NCI-H510A (cell line): ENCODE results near the gene TMEM37.

ENCODE experiments used
- DNase-seq: peaks from one replicate; lab custom pipeline; 2025; lab: John Stamatoyannopoulos, UW

The TMEM37 gene

GRCh38 chr2:119455066-119455718 lies 23.5 kb downstream of the TMEM37 start:
- DNase-seq, result no peak

DNA sequence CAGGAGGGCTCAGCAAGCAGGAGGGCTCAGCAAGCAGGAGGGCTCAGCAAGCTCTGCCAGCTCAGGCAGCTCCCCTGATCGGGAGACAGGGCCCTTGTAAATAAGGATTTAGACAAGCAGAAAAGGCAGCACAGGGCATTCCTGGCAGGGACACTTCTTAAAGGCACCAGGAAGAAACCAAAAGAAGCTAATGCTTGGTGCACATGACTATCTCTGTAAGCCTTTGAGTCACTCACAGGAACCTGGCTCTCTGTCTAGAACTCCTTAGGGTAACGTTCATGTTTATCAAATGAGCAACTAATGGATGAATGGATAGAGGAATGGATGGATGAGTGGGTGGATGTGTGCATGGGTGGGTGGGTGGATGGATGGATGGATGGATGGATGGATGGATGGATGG lies 28.4 kb downstream of the TMEM37 start:
- no peak for DNase-seq

- DNase-seq, result no peak
These were observed 30.2 kb downstream of the TMEM37 start for GRCh38 chr2:119461811-119462210.

GRCh38 chr2:119462574-119462973 lies 30.9 kb downstream of the TMEM37 start:
- DNase-seq, result no peak

DNA sequence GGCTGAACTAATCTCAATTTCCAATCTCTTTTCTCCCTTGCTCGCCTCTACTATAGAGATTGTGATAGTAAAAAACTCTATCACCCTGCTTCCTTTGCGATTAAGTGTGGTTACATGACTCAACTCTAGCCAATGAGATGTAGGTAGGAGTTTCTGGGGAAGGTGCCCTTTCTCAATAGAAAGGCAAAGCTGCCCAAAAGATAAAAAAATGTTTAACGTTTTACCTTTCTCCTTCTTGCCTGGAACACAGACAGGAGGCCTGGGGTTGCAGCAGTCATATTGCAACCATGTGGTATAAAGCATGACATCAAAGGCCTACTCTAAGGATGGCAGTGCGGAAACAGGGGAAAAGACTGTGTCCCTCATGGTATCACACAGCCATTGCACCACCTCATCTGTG lies 31.5 kb downstream of the TMEM37 start:
- no peak for DNase-seq

- no peak for DNase-seq
These were observed 32.3 kb downstream of the TMEM37 start for GRCh38 chr2:119463990-119464389.

DNA sequence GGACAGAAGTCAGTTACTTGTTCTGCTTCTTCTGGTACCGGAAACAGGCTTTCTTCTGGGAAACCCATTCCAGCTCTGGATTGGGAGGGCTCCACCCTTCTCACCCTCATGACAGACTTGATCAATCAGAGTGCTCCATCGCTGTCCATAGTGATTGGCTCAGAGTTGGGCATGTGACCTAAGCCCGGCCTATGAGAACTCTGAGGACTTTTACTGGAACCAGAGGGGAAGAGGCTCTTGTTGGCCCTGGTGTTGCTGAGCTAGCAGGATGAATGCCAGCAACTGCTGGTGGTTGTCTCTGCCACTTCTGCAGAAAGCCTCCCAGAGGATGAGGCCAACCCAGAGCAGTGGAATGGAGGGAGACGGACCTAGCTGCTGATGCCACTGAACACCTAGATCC lies 33.3 kb downstream of the TMEM37 start:
- no peak for DNase-seq

DNA sequence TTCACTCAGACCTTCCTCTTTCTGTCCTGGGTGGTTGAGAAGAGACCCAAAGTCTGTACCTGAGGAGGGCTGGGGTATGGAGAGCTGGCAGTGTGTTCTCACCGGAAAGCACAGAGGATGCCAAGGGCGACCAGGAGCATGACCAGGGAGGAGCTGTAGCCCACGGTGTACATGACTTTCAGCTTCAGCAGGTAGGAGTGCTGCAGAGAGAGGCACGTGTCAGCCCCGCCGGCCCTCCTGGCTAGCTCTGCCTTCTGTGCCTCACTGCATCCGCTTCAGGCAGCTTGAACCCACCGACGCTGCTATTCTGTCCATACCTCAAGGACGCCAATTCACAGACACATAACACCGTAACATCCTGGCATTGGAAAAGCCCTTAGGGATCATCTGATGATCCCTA lies 34.0 kb downstream of the TMEM37 start:
- no peak for DNase-seq

DNA sequence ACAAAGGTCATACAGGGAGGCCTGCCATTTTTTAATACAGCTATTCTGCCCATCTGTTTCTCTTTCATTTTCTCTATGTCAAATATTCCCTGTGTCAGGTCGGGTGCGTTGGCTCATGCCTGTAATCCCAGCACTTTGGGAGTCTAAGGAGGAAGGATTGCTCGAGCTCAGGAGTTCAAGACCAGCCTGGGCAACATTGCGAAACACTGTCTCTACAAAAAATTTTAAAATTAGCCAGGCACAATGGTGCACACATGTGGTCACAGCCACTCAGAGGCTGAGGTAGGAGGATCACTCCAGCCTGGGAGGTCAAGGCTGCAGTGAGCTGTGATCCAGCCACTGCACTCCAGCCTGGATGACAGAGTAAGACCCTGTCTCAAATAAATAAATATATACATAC lies 34.7 kb downstream of the TMEM37 start:
- DNase-seq, result no peak

DNA sequence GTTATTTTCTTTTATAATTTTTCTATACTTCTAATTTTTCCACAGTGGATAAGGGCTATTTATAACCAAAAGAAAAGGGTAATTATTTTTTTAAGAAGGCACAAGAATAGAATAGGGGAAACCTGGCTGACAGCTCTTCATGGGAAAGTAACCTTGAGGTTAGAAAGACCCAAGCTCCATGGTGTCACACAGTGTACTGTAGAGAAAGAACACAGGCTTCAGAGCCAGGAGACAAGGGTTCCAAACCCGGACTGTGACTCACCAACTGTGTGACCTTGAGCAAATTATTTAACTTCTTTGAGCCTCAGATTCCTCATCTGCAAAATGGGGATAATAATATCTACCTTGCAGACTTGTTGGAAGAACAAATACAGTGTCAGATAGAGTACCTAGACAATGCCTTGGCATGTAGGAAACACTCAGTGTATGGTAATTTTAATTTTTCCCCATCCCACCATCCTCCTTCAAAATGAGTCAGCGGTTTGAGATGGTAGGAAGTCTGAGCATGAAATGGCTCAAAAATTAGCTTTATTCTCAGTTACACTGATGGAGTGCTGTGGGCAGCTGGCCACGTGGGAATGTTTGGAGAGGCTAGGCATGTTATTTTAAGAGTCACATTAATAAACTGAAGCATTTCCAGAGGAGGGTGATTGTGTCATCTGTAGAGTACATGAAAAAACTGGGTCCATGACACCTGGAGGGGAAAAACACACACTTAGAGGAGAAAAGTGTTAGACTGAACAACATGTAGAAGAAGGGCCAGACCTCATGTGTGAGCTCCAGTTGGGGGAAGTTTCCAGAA lies 36.7 kb downstream of the TMEM37 start:
- DNase-seq, result no peak

DNA sequence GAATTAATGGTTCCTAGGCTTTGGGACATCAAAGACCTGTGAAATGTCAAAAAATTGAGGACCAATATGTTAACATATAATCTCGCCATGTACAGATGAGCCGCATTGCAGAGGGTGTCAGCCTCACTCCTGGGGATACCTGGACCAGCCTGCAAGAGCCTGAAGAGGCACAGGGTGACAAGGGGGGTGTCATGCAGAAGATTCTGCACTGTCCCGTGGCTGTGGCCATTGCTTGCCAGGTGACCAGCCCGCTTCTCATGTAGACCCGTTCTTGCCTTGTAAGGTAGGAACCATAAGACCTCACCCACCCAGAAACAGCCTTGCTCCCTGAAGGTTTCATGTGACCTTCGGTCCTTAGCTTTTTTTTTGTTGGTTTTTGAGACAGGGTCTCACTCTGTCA lies 37.5 kb downstream of the TMEM37 start:
- DNase-seq, result no peak

DNA sequence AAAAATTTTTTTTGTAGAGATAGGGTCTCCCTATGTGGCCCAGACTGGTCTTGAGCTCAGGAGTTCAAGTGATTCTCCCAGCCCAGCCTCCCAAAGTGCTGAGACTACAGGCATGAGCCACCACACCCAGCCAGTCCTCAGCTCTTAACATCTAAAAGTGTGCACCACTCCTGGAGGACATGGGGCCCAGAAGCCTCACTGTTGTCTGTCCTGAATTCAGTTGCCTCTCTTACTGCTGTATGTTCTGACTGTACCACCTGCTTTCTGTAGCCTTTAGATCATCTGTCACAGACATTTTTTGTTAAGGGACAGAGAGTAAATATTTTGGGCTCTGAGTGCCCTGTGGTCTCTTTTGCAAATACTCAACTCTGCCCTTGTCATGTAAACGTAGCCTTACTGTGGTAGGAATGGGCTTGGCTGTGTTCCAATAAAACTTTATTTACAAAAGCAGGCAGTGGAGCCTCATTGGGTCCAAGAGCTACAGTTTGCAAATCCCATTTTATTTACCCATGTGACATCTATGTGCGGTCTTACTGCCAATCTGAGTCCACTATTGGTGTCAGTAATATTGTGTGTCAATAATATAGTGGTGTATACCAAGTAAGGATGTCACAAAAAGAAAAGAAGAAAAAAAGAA lies 38.1 kb downstream of the TMEM37 start:
- DNase-seq, result peak; percentile 68

GRCh38 chr2:119472749-119473148 lies 41.1 kb downstream of the TMEM37 start:
- no peak for DNase-seq

- no peak for DNase-seq
These were observed 42.1 kb downstream of the TMEM37 start for GRCh38 chr2:119473621-119474370.

DNA sequence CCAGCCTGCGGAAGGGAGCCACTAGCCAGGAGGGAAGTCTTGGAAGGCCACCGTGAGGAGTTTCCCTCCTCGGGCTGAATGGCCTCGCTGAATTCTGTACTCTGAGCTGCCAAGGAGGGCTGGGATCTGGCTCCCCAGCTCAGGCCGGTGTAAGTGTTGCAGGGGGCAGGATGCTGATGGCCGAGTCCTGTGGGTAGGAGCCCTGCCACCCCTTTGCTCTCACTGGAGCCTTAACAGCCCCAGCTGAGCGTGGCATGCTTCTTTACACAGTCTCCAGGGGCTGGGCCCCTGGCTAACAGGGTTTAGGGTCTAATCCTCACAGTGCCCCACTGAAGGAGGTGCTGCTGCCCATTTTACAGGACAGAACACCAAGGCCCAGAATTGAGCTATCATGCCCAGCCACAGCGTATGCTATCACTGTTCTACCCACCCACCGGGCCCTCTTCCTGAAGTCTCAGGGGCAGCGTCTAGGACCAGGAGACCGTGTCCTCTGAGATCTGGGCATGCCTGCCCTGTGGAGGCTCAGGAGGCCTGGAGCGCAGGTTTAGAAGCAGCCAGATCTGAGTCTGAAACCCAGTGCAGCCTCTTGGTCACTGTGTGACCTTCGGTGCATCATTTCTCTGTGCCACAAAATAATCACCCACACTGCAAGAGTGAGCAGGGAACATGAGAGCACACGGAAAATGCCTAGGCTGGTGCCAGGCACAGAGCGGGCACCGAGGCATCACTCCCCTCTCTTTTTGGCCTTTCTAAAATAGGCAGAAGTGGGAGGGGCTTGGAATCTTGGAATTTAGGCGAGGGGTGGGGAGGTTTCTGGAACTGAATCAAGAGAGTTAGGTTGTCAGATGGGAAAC lies 42.9 kb downstream of the TMEM37 start:
- DNase-seq, result no peak

- DNase-seq, result no peak
These were observed 43.7 kb downstream of the TMEM37 start for GRCh38 chr2:119475225-119475856.

DNA sequence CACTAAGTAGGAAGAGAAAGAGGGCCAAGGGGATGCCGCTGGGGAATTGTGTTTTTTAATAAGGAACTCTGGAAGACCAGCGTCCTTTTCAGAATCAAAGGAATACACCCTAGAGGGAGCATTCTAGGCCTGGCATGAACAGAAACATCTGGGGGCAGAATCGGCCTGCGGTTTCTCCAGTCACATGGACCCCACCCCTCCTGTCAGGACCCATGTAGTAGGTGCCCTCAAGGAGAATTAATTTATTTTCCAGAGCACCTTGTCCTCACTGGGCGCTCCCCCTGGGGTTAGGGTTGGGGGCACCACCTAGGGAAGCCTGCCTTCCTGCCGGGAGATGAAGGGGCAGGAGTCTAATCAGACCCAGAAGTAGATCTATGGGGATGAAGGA lies 44.2 kb downstream of the TMEM37 start:
- DNase-seq, result no peak

- DNase-seq, result no peak
These were observed 44.9 kb downstream of the TMEM37 start for GRCh38 chr2:119476301-119477112.

DNA sequence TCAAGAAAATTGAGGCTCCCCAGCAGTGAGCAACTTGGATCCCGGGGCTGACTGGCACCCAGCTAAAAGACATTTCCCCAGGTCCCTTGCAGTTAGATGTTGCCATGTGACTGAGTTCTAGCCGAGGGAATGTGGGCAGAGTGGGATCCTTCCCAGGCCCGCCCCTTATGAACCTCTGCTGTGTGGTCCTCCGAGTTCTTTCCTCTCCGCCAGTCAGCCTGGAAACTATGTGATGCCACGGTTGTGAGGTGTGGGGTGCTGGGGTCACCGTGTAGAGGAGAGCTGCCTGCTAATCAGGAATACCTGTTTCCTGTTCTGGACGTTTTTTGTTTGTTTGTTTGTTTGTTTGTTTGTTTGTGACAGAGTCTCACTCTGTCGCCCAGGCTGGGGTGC lies 45.5 kb downstream of the TMEM37 start:
- DNase-seq, result no peak
